MM.1S (cell line): ENCODE data around the gene TSHB.
"Not testable (repeated sequence)": the region's sequence is repeated elsewhere in the genome, so short reads cannot be mapped to it uniquely, and the experiment has no call there.

ENCODE experiments used
- DNase-seq: peaks from one replicate; pipeline ENCODE4 v3.0.0-alpha.2; 2015
- H2AFZ ChIP-seq: fragments of 300-600 bp; sonication (generic); 2 replicates; pipeline ENCODE4 v1.6.0; 2016; ENCODE audit warnings: antibody characterized with exemption, low read length
- H3F3A ChIP-seq: fragments of 300-600 bp; sonication (generic); 2 replicates; pipeline ENCODE4 v1.6.1; 2016; ENCODE audit warnings: mild to moderate bottlenecking, antibody characterized with exemption, low read length, moderate library complexity, mixed read lengths; ENCODE audit not compliant: insufficient read depth
- H3K27ac ChIP-seq: fragments of 300-600 bp; sonication (generic); 2 replicates; pipeline ENCODE4 v1.5.1; 2016; ENCODE audit warnings: mild to moderate bottlenecking, low read length
- H3K27me3 ChIP-seq: fragments of 300-600 bp; sonication (generic); replicated peaks from 2 replicates; pipeline ENCODE4 v1.6.0; 2016; ENCODE audit warnings: low read length; ENCODE audit not compliant: insufficient read depth
- H3K36me3 ChIP-seq: fragments of 300-600 bp; sonication (generic); replicated peaks from 2 replicates; pipeline ENCODE4 v1.6.1; 2016; ENCODE audit warnings: mild to moderate bottlenecking, low read length, mixed read lengths; ENCODE audit not compliant: insufficient read depth
- H3K4me1 ChIP-seq: fragments of 300-600 bp; sonication (generic); 2 replicates; pipeline ENCODE4 v1.6.1; 2016; ENCODE audit warnings: low read length, mixed read lengths
- H3K4me2 ChIP-seq: fragments of 300-600 bp; sonication (generic); 2 replicates; pipeline ENCODE4 v1.6.0; 2016; ENCODE audit warnings: low read depth, low read length
- H3K4me3 ChIP-seq: fragments of 300-600 bp; sonication (generic); 2 replicates; pipeline ENCODE4 v1.5.1; 2016; ENCODE audit warnings: low read length, mixed read lengths
- H3K79me2 ChIP-seq: fragments of 300-600 bp; sonication (generic); 2 replicates; pipeline ENCODE4 v1.6.1; 2016; ENCODE audit warnings: mixed run types, low read length, mixed read lengths
- H3K9ac ChIP-seq: fragments of 300-600 bp; sonication (generic); 2 replicates; pipeline ENCODE4 v1.6.1; 2016; ENCODE audit warnings: low read length, mixed read lengths
- H3K9me2 ChIP-seq: fragments of 300-600 bp; sonication (generic); replicated peaks from 2 replicates; pipeline ENCODE4 v1.6.1; 2016; ENCODE audit warnings: mild to moderate bottlenecking, low read length, mixed read lengths; ENCODE audit not compliant: insufficient read depth
- H3K9me3 ChIP-seq: fragments of 300-600 bp; sonication (generic); replicated peaks from 2 replicates; pipeline ENCODE4 v1.6.1; 2016; ENCODE audit warnings: mild to moderate bottlenecking, low read length, mixed read lengths; ENCODE audit not compliant: insufficient read depth
- H4K20me1 ChIP-seq: fragments of 300-600 bp; sonication (generic); 2 replicates; pipeline ENCODE4 v1.6.1; 2016; ENCODE audit warnings: mild to moderate bottlenecking, low read length, moderate library complexity, mixed read lengths; ENCODE audit not compliant: insufficient read depth
- CTCF ChIP-seq: fragments of 300-600 bp; sonication (generic); IDR thresholded peaks from 2 replicates; pipeline ENCODE4 v1.5.1; 2016; ENCODE audit warnings: antibody characterized with exemption, low read length, mixed read lengths
- EZH2 ChIP-seq: fragments of 300-600 bp; sonication (generic); optimal IDR thresholded peaks from 2 replicates; pipeline ENCODE3; 2017; ENCODE audit warnings: low read depth, mild to moderate bottlenecking, antibody characterized with exemption, low read length, mixed read lengths
- EZH2phosphoT487 ChIP-seq: fragments of 300-600 bp; sonication (generic); IDR thresholded peaks from 2 replicates; pipeline ENCODE4 v1.6.1; 2018; ENCODE audit warnings: antibody characterized with exemption, low read length

The TSHB gene

GRCh38 chr1:115012006-115012405 is 17.6 kb upstream of the TSHB start:
- no peaks in the 10 kb centered on the region for H3F3A ChIP-seq
- H3K79me2 ChIP-seq, result no peaks in the 10 kb centered on the region
- no peak overlapping the region for H3K4me3 ChIP-seq
- TF ChIP-seq EZH2 (no peak), CTCF (no peak), EZH2phosphoT487 (no peak)
- no peaks in the 10 kb centered on the region for H3K36me3 ChIP-seq
- H4K20me1 ChIP-seq, result no peaks in the 10 kb centered on the region
- no peaks in the 10 kb centered on the region for H3K9me2 ChIP-seq
- H2AFZ ChIP-seq, result no peak overlapping the region
- H3K9me3 ChIP-seq, result no peaks in the 10 kb centered on the region
- H3K27me3 ChIP-seq, result no peaks in the 10 kb centered on the region
- no peaks in the 10 kb centered on the region for H3K4me1 ChIP-seq
- H3K27ac ChIP-seq, result no peak overlapping the region
- no peak for DNase-seq
- no peak overlapping the region for H3K4me2 ChIP-seq
- no peak overlapping the region for H3K9ac ChIP-seq

- Histone ChIP-seq H3K79me2 (no peaks in the 10 kb centered on the region), H3K9me2 (no peaks in the 10 kb centered on the region), H2AFZ (no peak overlapping the region), H3K27ac (no peak overlapping the region), H3K27me3 (no peaks in the 10 kb centered on the region), H3K9me3 (no peaks in the 10 kb centered on the region), H3F3A (no peaks in the 10 kb centered on the region), H3K9ac (no peak overlapping the region), H3K4me2 (no peak overlapping the region), H3K4me3 (no peak overlapping the region), H3K36me3 (no peaks in the 10 kb centered on the region), H4K20me1 (no peaks in the 10 kb centered on the region), H3K4me1 (no peaks in the 10 kb centered on the region)
- TF ChIP-seq CTCF, result no peak
- TF ChIP-seq EZH2phosphoT487, result no peak
- no peak for TF ChIP-seq EZH2
- no peak for DNase-seq
Measured at GRCh38 chr1:115012434-115012833, 17.2 kb upstream of the TSHB start.

GRCh38 chr1:115013792-115014191 is 15.8 kb upstream of the TSHB start:
- no peak overlapping the region for H3K9ac ChIP-seq
- no peak overlapping the region for H3K4me3 ChIP-seq
- H3F3A ChIP-seq, result no peaks in the 10 kb centered on the region
- no peak overlapping the region for H2AFZ ChIP-seq
- no peak overlapping the region for H3K27ac ChIP-seq
- no peak overlapping the region for H3K4me2 ChIP-seq
- no peaks in the 10 kb centered on the region for H3K79me2 ChIP-seq
- no peaks in the 10 kb centered on the region for H3K27me3 ChIP-seq
- H3K9me3 ChIP-seq, result no peaks in the 10 kb centered on the region
- TF ChIP-seq EZH2phosphoT487 (no peak), CTCF (no peak), EZH2 (no peak)
- DNase-seq, result no peak
- no peaks in the 10 kb centered on the region for H4K20me1 ChIP-seq
- H3K36me3 ChIP-seq, result no peaks in the 10 kb centered on the region
- H3K4me1 ChIP-seq, result no peaks in the 10 kb centered on the region
- no peaks in the 10 kb centered on the region for H3K9me2 ChIP-seq

- H3K9me2 ChIP-seq, H3K9ac ChIP-seq, H3K27ac ChIP-seq, H4K20me1 ChIP-seq, H3K36me3 ChIP-seq, H3K79me2 ChIP-seq, H3K27me3 ChIP-seq, H3K4me3 ChIP-seq, H3F3A ChIP-seq, DNase-seq, H3K9me3 ChIP-seq, H3K4me2 ChIP-seq, H3K4me1 ChIP-seq, H2AFZ ChIP-seq: not testable (repeated sequence)
Measured at GRCh38 chr1:115019549-115019948, 10.1 kb upstream of the TSHB start.
